NCI-H748 treated with DMSO at 0.1 percent for 48 hours (cell line): Measurements from ENCODE around the gene SERAC1.
A peak's percentile ranks its signal among the peaks of the same experiment; 100 is the strongest.

ENCODE experiments used
- DNase-seq: peaks from one replicate; lab custom pipeline; 2025; lab: John Stamatoyannopoulos, UW

Gene SERAC1

DNA sequence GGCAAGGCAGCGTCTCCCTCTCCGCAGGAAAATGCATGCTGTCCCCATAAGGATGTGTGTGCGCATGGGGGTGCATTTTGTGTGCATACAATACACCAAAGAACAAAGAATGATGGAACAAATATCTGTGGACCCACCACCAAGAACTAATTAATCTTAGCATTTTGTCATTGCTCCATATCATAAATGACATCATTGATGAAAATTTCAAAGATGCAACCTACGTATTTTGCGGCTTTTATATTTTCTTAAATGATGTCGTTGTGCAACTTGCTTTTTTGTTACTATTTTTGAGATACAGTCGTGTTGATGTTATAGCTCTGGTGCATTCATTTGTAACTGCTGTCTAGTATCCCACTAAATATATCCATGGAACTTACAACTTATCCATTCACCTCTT is 89.7 kb downstream of the SERAC1 start:
- DNase-seq, result no peak

DNA sequence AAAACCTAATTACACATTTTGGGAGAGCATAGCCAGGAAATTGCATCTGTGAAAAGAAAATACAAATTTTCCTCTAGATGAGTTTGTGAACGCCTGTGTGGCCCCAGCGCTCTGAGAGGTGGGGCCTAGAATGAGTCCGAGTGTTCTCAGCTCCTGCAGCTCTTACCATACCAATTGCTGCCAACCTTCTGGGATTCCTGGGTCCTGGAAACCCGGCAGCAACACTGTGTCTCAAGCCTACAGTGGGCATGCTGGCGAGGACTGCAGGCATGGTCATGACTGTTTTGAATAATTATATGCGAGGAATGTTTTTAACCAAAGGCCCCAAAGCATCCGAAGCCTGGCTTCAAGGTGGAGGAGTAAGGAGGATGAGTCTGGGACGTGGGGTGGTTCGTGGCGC is 90.4 kb downstream of the SERAC1 start:
- no peak for DNase-seq

DNA sequence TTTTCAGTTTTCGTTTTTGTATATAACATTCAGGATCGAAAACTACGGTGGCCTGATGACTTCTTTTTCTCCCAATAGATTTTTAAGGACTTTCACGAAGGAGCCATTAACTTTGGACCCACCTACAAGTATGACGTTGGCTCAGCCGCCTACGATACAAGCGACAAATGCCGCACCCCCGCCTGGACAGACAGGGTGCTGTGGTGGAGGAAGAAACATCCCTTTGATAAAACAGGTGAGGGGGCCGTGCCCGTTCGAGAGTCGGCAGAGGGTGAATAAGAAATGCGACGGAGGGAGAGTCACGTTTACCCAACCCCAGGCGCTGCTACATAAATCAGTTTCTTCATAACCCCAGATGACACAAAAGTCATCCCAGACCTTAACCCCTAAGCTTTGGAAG is 91.5 kb downstream of the SERAC1 start:
- DNase-seq, result no peak

DNA sequence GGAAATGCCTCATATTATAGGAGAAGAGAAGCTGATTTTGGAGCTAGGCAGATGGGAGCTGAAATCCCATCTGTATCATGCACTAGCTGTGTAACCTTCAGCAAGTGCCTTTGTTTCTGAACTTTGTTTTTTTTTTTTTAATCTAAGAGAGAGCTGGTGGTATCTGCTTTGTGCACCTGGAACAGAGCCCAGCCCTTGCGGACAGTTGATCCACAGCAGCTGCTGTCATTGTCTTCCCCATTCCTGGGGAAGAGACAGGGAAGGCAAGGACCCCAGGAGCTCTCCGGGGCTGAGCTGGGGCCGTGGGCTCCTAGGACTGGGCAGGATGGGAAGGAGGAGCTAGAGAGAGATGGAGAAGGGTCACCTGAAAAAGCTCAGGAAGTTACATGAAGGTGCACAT is 94.3 kb downstream of the SERAC1 start:
- no peak for DNase-seq

DNA sequence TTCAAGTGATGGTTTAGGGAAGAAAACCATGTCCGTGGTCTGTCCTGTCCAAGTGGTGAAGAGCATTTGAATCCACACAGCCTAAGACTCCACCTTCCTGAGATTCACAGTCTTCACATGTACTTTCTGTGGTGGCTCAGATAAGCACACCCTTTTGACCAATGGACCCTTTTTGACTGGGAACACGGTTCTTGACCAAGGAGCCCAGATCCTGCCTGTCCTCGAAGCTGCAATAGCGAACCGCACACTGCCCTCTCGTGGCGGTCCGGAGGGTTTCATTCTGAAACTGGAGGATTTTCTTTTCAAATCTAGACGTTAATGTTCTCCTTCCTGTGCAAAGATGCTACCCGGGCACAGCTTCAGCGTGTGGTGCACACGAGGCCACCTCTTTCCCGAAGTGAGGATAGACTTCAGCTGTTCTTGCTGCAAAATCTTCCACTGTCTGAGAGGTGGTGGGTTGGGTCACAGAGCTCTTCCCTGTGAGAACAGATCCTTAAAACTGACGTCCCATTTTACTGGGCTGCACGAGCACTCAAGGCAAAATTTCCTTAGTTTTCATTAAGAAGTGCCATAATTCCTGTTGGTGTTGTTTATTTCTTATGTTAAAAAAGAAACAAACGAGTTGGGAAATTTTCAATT is 95.9 kb downstream of the SERAC1 start:
- DNase-seq, result peak; percentile 28

DNA sequence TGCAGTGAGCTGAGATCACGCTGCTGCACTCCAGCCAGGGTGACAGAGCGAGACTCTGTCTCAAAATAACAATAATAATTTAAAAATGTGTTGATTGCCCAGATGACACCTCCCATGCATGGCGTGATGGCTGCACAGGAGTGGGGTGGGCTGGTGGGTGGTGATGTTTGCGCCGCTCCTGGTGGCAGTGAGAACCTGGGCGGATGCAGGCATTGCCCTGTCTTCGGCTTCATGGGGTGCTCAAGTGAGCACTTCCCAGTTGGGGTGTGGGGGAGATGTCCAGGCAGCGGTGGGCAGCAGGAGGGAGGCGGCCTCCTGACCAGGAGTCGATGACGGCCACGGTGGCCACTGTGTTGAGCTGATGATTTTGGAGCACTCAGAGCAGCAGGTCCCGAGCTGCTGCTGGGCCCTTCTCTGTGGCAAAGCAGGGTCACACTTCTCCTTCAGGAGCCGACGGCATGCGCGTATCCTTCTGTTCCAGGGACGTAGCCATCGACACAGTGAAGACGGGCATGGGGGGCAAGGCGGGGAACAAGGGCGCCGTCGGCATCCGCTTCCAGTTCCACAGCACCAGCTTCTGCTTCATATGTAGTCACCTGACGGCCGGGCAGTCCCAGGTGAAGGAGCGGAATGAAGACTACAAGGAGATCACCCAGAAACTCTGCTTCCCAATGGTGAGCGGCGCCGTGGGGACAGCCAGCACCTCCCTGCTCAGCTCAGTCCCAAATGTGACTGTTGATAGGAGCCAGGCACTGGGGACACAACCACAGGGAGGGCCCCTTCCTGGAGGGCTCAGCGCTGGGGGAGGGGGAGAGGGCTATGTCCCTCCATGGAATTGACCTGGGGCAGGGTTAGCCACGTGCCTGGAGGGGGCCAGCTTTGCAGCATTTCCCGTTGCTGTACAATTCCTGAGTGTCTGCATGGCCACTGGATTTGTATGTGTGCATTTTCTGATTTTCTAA is 96.7 kb downstream of the SERAC1 start:
- no peak for DNase-seq

DNA sequence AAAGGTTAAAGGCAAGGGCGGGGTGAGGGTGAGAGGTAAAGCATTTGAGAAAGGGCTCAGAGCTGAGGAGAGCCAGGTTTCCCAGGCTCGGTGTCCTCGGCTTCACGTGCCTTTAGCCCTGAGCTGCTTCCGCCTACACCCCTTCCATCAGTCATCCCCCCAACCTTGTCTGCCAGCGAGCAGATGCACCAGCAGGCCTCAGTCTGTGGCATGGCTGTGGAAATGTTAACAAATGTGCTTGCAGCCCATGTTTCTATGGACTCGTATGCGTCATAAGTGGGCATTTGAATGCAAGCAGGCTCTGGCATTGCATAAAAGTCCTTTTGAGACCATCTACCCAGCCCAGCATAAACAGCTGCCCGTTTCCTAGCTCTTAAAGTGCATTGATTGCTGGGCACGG is 97.5 kb downstream of the SERAC1 start:
- no peak for DNase-seq

DNA sequence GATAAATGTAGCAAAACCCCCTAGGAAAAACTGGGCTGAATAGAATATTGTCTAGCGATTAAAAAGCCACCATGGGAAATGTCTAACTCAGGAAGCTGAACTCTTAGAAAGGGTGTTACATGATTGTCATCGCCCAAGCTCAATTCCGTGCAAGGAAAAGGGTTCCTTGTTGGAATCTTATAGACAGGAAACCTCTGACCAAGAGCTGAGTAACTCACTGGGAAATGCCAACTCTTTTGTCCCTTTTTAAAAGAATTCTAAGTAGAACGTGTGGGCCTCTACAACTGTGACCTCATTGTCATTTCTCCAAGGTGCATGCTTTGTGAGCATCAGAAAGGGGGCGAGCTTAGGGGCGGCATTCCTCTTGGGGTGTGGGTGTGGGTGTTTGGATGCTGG is 98.3 kb downstream of the SERAC1 start:
- no peak for DNase-seq

DNA sequence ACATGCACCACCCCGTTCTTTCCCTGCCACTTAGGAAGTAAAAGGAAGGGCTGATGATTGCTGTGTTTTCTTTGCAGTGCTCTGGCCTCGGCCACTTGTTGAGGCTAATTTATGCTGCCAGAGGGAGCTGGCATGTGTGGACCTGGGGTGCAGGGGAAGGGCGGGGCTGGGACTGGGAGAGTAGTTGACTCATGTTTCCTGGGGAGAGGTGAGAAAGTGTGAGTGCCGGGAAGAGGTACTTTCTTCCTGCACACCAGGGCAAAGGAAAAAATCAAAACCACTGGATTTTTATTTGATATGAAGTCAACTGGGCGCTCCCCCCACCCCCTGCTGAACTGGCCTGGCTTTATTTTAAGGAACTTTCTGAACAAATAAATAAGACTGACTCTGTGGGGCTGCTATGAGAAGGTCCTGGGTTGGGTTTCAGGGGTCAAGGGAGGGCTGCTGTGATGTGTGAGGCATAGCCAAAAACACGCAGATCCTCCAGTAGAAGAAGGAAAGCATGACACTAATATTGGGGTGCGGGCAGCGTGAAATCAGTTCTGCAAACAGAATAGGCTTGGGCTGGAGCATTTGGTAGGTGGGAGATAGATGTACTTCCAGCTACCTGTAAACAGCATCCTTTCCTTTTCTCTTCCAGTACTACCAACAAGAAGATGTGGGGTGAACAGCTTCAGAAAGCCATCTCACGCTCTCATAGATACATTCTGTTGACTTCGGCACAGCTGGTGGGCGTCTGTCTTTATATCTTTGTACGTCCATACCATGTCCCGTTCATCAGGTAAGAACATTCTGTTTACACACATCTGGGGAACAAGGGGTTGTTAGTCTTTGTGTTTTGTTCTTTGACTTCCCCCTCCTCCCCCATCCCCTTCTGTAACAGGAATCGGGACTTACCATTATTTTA is 98.9 kb downstream of the SERAC1 start:
- DNase-seq, result no peak

DNA sequence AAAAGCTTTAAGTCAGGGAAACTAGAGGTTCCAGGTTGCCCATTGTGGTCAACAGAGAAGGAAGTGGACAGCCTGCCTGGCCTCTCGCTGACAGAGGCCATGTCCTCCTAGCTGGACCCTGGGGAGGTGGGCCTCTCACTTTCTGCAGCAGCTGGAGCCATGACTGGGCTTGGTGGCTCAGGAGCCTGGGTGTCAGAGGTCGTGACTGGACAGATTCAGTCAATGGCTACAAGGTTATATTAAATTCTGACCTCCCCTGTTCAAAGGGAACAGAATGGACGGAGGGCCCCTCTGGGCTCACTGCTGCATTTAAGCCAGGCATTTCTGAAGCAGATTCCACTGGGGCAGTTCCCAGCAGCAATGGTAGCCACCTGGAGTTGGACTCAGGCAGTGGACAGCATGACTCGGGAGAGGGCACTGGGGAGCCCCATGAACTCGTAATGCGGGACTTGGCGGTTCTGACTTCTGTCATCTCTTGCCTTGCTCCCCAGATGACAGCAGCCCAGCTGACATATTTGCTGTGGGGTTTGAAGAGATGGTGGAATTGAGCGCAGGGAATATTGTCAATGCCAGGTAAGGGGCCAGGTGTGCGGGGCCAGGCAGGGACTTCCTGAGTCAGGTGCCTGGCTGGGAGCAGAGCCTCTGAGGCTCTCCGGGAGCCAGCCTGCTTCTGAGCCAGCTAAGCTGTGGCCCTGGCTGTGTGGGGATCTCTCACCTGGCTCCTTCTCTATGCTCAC is 99.7 kb downstream of the SERAC1 start:
- no peak for DNase-seq

DNA sequence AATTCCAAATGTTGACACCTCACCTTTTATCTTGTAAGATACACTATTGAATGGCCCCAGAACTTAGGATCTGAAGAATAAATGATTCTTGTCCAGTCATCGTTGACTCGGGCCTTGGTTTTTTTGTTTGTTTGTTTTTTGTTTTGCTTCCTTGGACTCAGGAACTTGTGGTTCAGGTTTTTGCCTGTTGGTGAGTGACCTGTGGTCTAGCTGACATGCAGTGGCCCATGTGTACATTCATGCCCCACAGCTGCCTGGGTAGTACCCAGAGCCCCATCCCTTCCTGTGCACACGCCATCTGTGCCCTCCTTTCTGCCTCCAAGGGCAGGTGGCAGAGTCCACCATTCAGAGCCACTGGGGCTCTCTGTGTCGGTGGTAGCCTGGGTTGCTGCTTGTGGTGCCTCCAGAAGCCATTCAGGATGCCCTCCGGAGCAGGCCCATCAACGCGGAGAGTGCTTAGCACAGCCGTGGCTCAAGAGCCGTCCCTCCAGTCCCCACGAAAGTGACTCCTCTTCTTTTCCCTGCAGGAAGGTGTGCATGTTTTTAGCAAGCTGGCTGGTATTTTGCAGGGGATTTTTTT is 100.5 kb downstream of the SERAC1 start:
- no peak for DNase-seq

DNA sequence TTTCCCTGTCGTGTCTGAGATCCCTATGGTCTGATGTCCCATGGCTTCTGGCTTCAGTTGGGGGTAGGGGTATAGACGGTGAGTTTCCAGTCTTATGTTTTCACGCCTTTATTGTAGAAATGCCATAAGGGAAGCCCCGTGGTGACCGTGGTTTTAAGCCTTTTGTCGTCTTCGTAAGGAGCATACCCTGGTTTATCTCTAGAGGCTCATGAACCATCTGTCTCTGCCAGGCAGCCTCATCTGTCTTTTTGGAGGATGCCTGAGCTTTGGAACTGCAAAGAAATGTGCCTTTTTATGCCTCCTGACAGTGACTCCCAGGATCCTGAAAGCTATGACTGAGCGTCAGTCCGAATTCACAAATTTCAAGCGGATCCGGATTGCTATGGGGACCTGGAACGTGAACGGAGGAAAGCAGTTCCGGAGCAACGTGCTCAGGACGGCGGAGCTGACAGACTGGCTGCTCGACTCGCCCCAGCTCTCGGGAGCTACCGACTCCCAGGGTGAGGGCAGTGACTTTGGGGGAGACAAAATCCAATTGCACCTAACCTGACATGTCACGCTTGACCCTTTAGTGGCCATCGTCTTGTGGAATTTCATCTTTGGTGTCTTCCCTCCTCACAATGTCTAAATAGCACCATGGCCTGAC is 101.8 kb downstream of the SERAC1 start:
- DNase-seq, result no peak

DNA sequence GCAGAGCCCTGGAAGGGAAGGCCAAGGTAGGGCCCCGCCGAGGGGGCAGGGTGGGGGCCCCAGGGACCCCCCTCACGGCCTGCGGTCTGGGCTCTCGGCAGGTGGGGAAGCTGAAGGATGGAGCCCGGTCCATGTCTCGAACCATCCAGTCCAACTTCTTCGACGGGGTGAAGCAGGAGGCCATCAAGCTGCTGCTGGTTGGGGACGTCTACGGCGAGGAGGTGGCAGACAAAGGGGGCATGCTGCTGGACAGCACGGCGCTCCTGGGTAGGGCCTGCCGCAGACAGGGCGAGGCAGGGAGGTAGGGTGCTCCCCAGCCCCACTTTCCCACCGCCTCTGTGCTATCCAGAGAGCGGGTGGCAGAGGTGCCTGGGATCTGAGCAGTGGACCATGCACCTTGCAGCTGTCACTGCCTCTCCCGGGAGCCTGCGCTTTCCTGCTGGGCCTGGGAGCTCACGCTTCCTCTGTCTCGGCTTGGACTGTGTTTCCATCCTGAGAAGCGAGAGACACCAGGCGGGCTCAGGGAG is 103.3 kb downstream of the SERAC1 start:
- DNase-seq, result no peak

DNA sequence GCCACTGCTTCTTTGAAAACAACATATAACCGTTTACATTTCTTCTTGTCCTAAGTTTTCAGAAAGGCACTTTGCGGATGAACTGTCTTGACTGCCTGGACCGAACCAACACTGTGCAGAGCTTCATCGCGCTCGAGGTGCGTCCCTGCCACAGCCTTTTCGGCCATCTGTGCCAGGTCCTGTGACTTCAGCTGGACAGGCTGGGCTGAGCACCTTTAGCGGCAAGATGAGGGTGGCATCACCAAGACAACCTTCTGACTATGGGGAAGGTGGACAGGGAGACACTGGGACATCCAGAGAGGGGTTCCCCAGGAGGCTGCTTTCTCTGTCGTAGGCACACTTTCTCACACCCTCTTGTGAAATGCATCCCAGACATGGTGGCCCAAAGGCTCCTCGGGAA is 104.3 kb downstream of the SERAC1 start:
- DNase-seq, result no peak

DNA sequence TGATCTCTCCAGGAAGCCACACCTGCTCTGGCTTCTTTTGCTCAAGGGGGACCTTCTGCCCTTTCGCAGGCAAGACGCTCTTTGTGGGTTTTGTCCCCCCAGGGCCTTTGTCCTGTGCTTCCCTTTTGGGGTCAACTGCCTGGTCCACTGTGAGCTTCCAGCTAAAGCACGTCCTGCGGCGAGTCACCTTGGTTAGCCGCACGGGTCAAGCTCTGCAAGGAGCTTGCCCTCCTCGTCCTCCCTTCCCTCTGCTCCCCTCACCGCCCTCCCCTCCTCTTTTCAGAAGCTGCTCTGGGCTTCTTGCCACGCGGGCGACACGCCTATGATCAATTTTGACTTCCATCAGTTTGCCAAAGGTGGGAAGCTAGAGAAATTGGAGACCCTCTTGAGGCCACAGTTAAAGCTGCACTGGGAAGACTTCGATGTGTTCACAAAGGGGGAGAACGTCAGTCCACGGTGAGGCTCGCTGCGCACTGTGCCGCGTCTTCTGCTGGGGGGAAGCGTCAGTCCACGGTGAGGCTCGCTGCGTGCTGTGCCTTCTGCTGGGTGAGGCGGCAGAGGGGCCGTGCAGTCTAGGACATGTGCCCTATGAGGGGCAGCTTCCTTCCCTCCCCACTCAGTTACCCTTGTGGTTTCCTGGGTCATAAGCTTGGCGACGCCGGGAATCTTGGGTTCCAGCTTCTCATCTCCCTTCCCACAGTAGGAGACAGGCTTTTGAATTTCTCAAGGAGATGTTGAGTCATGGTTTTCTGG is 106.2 kb downstream of the SERAC1 start:
- DNase-seq, result no peak

DNA sequence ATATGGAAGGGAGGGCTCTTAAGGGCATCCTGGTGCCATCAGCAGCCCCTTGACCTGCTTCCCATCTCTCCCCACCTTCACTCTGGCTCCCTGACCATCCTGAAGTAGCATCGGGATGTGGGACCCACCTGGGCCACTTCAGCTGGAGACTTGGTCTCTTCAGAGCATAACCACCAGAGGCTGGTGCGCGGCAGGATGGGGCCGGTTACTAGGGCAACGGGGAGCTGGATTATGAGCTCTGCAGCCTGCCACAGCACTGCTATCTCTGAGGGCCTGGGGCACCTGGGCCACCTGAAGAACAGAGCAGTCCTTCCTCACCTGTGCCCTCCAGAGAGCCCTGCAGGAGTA is 106.7 kb downstream of the SERAC1 start:
- DNase-seq, result no peak

DNA sequence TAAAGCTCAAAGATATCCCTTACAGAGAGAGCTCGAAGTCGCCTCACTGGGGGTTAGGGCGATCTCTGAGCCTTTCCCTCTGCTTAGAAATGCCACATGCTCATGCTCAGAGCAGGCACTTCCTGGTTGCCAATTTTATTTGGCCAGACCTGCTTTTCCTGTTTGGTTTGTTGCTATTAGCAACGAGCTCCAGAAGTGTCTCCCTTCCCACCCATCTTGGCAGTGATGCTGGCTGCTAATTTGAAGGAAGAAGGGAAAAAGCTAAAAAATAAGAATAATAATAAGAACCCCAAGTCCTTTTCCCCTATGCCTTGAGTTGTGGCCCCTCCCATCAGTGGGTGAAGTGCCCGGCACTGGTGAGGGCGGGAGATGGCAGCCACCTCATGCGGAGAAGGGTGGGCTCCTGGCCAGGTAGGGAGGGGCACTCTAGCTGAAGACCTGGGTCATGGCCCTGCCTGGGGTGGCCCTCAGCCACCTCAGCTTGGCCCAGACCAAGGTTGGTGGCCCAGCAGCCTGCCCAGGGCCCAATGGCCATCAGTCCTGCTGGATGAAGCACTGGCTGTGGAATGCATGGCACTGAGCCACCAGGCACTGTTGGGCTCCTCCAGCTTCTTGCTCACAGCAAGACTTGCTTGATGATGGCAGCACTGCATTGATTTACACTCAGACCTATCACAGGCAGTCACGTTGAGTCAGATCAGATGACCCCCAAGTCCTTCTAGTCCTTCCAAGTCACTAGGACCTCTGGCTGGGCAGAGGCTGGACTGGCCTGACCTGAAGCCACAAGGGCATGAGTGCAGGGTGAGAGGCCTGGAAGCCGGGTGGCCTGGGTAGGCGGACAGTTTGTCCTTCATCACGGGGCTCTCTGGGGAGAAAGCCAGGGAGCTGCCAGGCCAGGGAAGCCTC is 107.4 kb downstream of the SERAC1 start:
- DNase-seq, result peak; percentile 54
